K562 (cell line): ENCODE results near the gene B3GAT1. TPM values are rescaled to one million over a fixed set of nuclear protein-coding genes. Genes with fewer than 3 reads are reported as not detected.

Source experiments
- ATAC-seq: fragments of 200-7000 bp; cut with Tn5 transposase; 3 replicates; pipeline ENCODE4 v1.9.1; 2020; ENCODE audit warnings: moderate library complexity
- BruUV-seq: library from RNA; stranded (reverse); fragments of 400-500 nt; replicated peaks from 2 replicates; lab custom pipeline; 2021; lab: Mats Ljungman, UMichigan
- CTCF ChIA-PET: fragments of 300-600 bp; formaldehyde crosslinking; extraction: SDS; loops from one replicate; lab custom pipeline; 2021; ENCODE audit warnings: low intra/inter-chr PET ratio; lab: Yijun Ruan, JAX
- POLR2A ChIA-PET: fragments of 300-600, 350-650 bp; sonication (Branson Sonifier 250); formaldehyde crosslinking; extraction: SDS; loops from one replicate; lab custom pipeline; 2021; ENCODE audit warnings: antibody characterized with exemption, inconsistent platforms; lab: Yijun Ruan, JAX
- DNase-seq, 4 experiments: peaks; one replicate each; pipeline versions ENCODE4 v3.0.0 to v3.0.0-alpha.2; 2011 to 2018; ENCODE audit warnings: low spot score in 3 of 4, mixed read lengths in 3 of 4; ENCODE audit errors: extremely low read depth in 1 of 4
- FAIRE-seq: peaks from 2 replicates; lab custom pipeline; 2011; peaks lifted over from hg19 to GRCh38; lab: Jason Lieb, UNC
- H2AFZ ChIP-seq: 2 replicates; pipeline ENCODE4 v1.6.0; 2011; ENCODE audit warnings: low read depth, low read length, control low read depth, inconsistent platforms
- H3K27ac ChIP-seq: fragments of 200-600 bp; 3 replicates; pipeline ENCODE4 v1.8.0; 2011; ENCODE audit warnings: low read depth, mild to moderate bottlenecking, control low read depth, inconsistent platforms, low read length, moderate library complexity, mixed read lengths; ENCODE audit errors: extremely low read depth
- H3K27me3 ChIP-seq, 2 experiments: fragments of 300-600 bp in 1 of 2; 2 replicates in 1 of 2; 3 replicates in 1 of 2; pipeline versions ENCODE4 v1.6.0 to v1.8.0; 2011; ENCODE audit warnings: inconsistent platforms in 2 of 2, low read length in 2 of 2, mild to moderate bottlenecking in 1 of 2, mixed read lengths in 1 of 2, moderate library complexity in 1 of 2; ENCODE audit not compliant: control insufficient read depth in 2 of 2, insufficient read depth in 2 of 2
- H3K36me3 ChIP-seq: fragments of 300-600 bp; 3 replicates; pipeline ENCODE4 v1.8.0; 2011; ENCODE audit warnings: mild to moderate bottlenecking, low read length, inconsistent platforms; ENCODE audit not compliant: control insufficient read depth, insufficient read depth
- H3K4me1 ChIP-seq, 2 experiments: fragments of 200-600 bp in 1 of 2; replicated peaks in 1 of 2; 2 replicates in 1 of 2; 3 replicates in 1 of 2; pipeline versions ENCODE4 v1.5.1 to v1.8.0; 2011; ENCODE audit warnings: inconsistent platforms in 2 of 2, low read length in 2 of 2, mild to moderate bottlenecking in 1 of 2, mixed read lengths in 1 of 2, moderate library complexity in 1 of 2; ENCODE audit not compliant: control insufficient read depth in 2 of 2, insufficient read depth in 2 of 2
- H3K4me2 ChIP-seq: 2 replicates; pipeline ENCODE4 v1.6.1; 2011; ENCODE audit warnings: low read length, control low read depth, inconsistent platforms, mixed read lengths; ENCODE audit not compliant: insufficient read depth
- H3K4me3 ChIP-seq: fragments of 200-600 bp; sonication (generic), shearing (Covaris generic); 2 replicates; pipeline ENCODE4 v1.5.1; 2016; ENCODE audit warnings: control low read depth, inconsistent platforms
- H3K79me2 ChIP-seq: fragments of 200-600 bp; 3 replicates; pipeline ENCODE4 v1.8.0; 2011; ENCODE audit warnings: low read length, inconsistent platforms; ENCODE audit not compliant: control insufficient read depth, insufficient read depth
- H3K9ac ChIP-seq, 2 experiments: 2 replicates each; pipeline versions ENCODE4 v1.6.0 to v1.6.1; 2011; ENCODE audit warnings: low read depth in 2 of 2, low read length in 2 of 2, control low read depth in 1 of 2, inconsistent platforms in 1 of 2, mild to moderate bottlenecking in 1 of 2, mixed read lengths in 1 of 2; ENCODE audit not compliant: insufficient read depth in 1 of 2
- H3K9me1 ChIP-seq: one replicate; pipeline ENCODE4 v1.6.0; 2011; ENCODE audit warnings: inconsistent platforms, mild to moderate bottlenecking, low read length, moderate library complexity; ENCODE audit not compliant: control insufficient read depth, insufficient read depth
- H3K9me3 ChIP-seq: replicated peaks from 2 replicates; pipeline ENCODE4 v1.5.1; 2011; ENCODE audit warnings: low read depth, low read length, inconsistent platforms; ENCODE audit not compliant: control insufficient read depth, insufficient read depth
- H4K20me1 ChIP-seq: replicated peaks from 2 replicates; pipeline ENCODE4 v1.6.1; 2011; ENCODE audit warnings: low read length, inconsistent platforms, mixed read lengths; ENCODE audit not compliant: control insufficient read depth, insufficient read depth
- ETS2 ChIP-seq: IDR thresholded peaks from 2 replicates; pipeline ENCODE4 v1.6.1; 2016; ENCODE audit warnings: borderline replicate concordance, missing genetic modification characterization, mild to moderate bottlenecking, moderate library complexity, missing compliant biosample characterization; ENCODE audit not compliant: poor library complexity, severe bottlenecking
- GATAD2B ChIP-seq: fragments of 450-650 bp; IDR thresholded peaks from 2 replicates; pipeline ENCODE4 v1.6.1; 2017; ENCODE audit warnings: mild to moderate bottlenecking, borderline replicate concordance
- SIN3A ChIP-seq, 2 experiments: fragments of 150-350 bp in 1 of 2; IDR thresholded peaks; 2 replicates each; pipeline ENCODE4 v1.6.1; 2011 to 2016; ENCODE audit warnings: borderline replicate concordance in 2 of 2, low read depth in 2 of 2, low read length in 2 of 2, mild to moderate bottlenecking in 2 of 2, moderate library complexity in 2 of 2; ENCODE audit not compliant: control insufficient read depth in 1 of 2
- SMAD3 ChIP-seq: fragments of 450-650 bp; formaldehyde crosslinking; conservative IDR thresholded peaks from 2 replicates; pipeline ENCODE4 v1.4.0; 2020; ENCODE audit warnings: mild to moderate bottlenecking
- TCF3 ChIP-seq: sonication (generic); formaldehyde crosslinking; IDR thresholded peaks from 2 replicates; pipeline ENCODE4 v1.4.0; 2020; ENCODE audit warnings: mild to moderate bottlenecking, missing genetic modification reagents
- ZNF408 ChIP-seq: fragments of 250-450 bp; sonication (Bioruptor Pico); IDR thresholded peaks from 2 replicates; pipeline ENCODE4 v1.4.0; 2020; ENCODE audit warnings: low read depth, mild to moderate bottlenecking, moderate library complexity
- ZNF589 ChIP-seq: fragments of 200-800 bp; sonication (Bioruptor generic); IDR thresholded peaks from 2 replicates; pipeline ENCODE4 v1.6.1; 2016; ENCODE audit warnings: low read depth, missing genetic modification characterization, missing compliant biosample characterization
- ZNF668 ChIP-seq: fragments of 250-450 bp; sonication (Bioruptor Pico); IDR thresholded peaks from 2 replicates; pipeline ENCODE4 v1.8.0; 2022; ENCODE audit warnings: mild to moderate bottlenecking, inconsistent platforms
- WGBS: fragments of 100-300 bp; shearing (Covaris generic); methylation state at CpG from one replicate; pipeline ENCODE4 v1.1.6; 2016; ENCODE audit warnings: low coverage, mixed read lengths; ENCODE audit not compliant: insufficient coverage; ENCODE audit errors: missing lambda C conversion rate; 5-methylcytosine and 5-hydroxymethylcytosine counted together
- in situ Hi-C: fragments of 300-500 bp; cut with MboI; formaldehyde crosslinking; loops from 4 replicates; pipeline ENCODE4 v1.15.0; 2018; ENCODE audit warnings: inconsistent platforms, mixed read lengths
- intact Hi-C: fragments of 100-400 bp; cut with micrococcal nuclease; formaldehyde crosslinking; loops from 2 replicates; pipeline ENCODE4 v1.14.2; 2022
- polyA plus RNA-seq, 8 experiments: library from polyadenylated mRNA; depleted of rRNA in 4 of 8; stranded (reverse) in 5 of 8; unstranded in 3 of 8; fragments of >200 nt; fragmentation: Nextera tagmentation in 2 of 8; fragmentation: Illumina TruSeq in 1 of 8; extraction: Ambion mirVana in 2 of 8; extraction: Trizol in 1 of 8; gene quantifications; 2 replicates each; pipeline versions ENCODE4 v1.2.1 to v1.2.3, GENCODE V29; 2011 to 2014; ENCODE audit warnings: inconsistent platforms in 1 of 8, missing spikeins in 1 of 8
- total RNA-seq, 7 experiments: library from RNA; depleted of rRNA in 6 of 7; stranded (reverse); fragments of >200 nt in 6 of 7; fragmentation: Illumina TruSeq in 2 of 7; extraction: Trizol in 2 of 7; gene quantifications; 2 replicates each; pipeline versions ENCODE4 v1.2.1 to v1.2.3, GENCODE V29; 2011 to 2021; ENCODE audit warnings: low replicate concordance in 1 of 7

The B3GAT1 gene
- total and polyA plus RNA-seq, 9 of the 15 experiments (the other 6 are each of a cell fraction or from before 2014, with no cell fraction given) = 0.01 to 0.53 (median 0.14) TPM; not detected in 1

GRCh38 chr11:134460062-134460561 is 48.1 kb upstream of the B3GAT1 start:
- Histone ChIP-seq H3K36me3 (no peaks in the 10 kb centered on the region), H3K27me3 (peaks cover 4 to 13% of the 10 kb centered on the region in 2 experiments; a peak in 3 of 5 replicates), H2AFZ (no peak overlapping the region), H3K4me1 (no peaks in the 10 kb centered on the region), H3K79me2 (no peaks in the 10 kb centered on the region), H3K4me3 (no peak overlapping the region), H3K9me1 (no peaks in the 10 kb centered on the region), H3K27ac (no peak overlapping the region), H3K4me2 (no peak overlapping the region), H3K9me3 (no peaks in the 10 kb centered on the region), H4K20me1 (no peaks in the 10 kb centered on the region), H3K9ac (no peak overlapping the region)
- in situ Hi-C loops = no loop called here
- 5% methylated on average over 8 of the region's 8 CpGs for WGBS
- no peak for ATAC-seq
- no peak for FAIRE-seq
- no TSS peak for BruUV-seq
- POLR2A ChIA-PET = interaction anchor here (1.8 kb wide), 1 partner anchor 16 kb away, joined by 4 read pairs; no protein-coding TSS in a partner anchor
- CTCF ChIA-PET = no interaction called here
- TF ChIP-seq SMAD3 (CRISPR knock-in tag) (no peak), TCF3 (no peak), GATAD2B (no peak), SIN3A (IDR thresholded peaks at IDR 0.05; ENCODE audit: borderline replicate concordance in 2 of 2, control insufficient read depth in 1 of 2, low read depth in 2 of 2, low read length in 2 of 2) (no peak), ZNF408 (no peak), ETS2 (tag) (no peak), ZNF668 (no peak), ZNF589 (no peak)
- intact Hi-C loops = no loop called here
- no peak for DNase-seq
